AML-193 (cell line): ENCODE measurements around the gene CPN2.

Experiments
- DNase-seq, 2 experiments: peaks; one replicate each; lab custom pipeline; 2025; lab: John Stamatoyannopoulos, UW

Gene CPN2

GRCh38 chr3:194293546-194294198, 57.5 kb downstream of the CPN2 start:
- no peak for DNase-seq

- no peak for DNase-seq
Measured at GRCh38 chr3:194292331-194292730, 58.8 kb downstream of the CPN2 start.
